Measurements from ENCODE around the gene GCGR. TPM values are rescaled to one million over a fixed set of nuclear protein-coding genes. Genes with fewer than 3 reads are reported as not detected.

GCGR gene
- total and polyA plus RNA-seq, 2 of the 13 experiments (the other 11 are each of a cell fraction or from before 2014, with no cell fraction given): 0.04 to 0.13 TPM

- TF ChIP-seq ZNF318 (CRISPR knock-in tag; IDR thresholded peaks at IDR 0.05): no peak
- no peak for TF ChIP-seq NFATC3 (CRISPR knock-in tag; IDR thresholded peaks at IDR 0.05)
- no peak for TF ChIP-seq KDM2A (CRISPR knock-in tag; IDR thresholded peaks at IDR 0.05; ENCODE audit: borderline replicate concordance, low read depth)
- peak; percentile 72 for TF ChIP-seq NR2C2 (CRISPR knock-in tag; IDR thresholded peaks at IDR 0.05; ENCODE audit: borderline replicate concordance)
- no peak for TF ChIP-seq MAFG (CRISPR knock-in tag; IDR thresholded peaks at IDR 0.05)
- no peak for TF ChIP-seq MTF1 (CRISPR knock-in tag; IDR thresholded peaks at IDR 0.05)
- TF ChIP-seq ZNF263 (CRISPR knock-in tag; IDR thresholded peaks at IDR 0.05): peak; percentile 90
- no peak for TF ChIP-seq MEIS1 (CRISPR knock-in tag; IDR thresholded peaks at IDR 0.05; ENCODE audit: borderline replicate concordance)
- no peak for TF ChIP-seq ZFP91 (CRISPR knock-in tag; IDR thresholded peaks at IDR 0.05; ENCODE audit: borderline replicate concordance)
- no peak for TF ChIP-seq ZNF883 (CRISPR knock-in tag; IDR thresholded peaks at IDR 0.05; ENCODE audit: not compliant biosample characterization)
- no peak for TF ChIP-seq FLYWCH1 (CRISPR knock-in tag; IDR thresholded peaks at IDR 0.05)
- TF ChIP-seq KLF15 (CRISPR knock-in tag; IDR thresholded peaks at IDR 0.05; ENCODE audit: borderline replicate concordance): no peak
- no peak for TF ChIP-seq SIX1 (CRISPR knock-in tag; IDR thresholded peaks at IDR 0.05; ENCODE audit: borderline replicate concordance)
- TF ChIP-seq KDM5A (IDR thresholded peaks at IDR 0.05; ENCODE audit: borderline replicate concordance, low read length): no peak
- no peak for TF ChIP-seq ZFP1 (CRISPR knock-in tag; IDR thresholded peaks at IDR 0.05)
- no peak for TF ChIP-seq KDM1A (CRISPR knock-in tag; IDR thresholded peaks at IDR 0.05)
Observed at GRCh38 chr17:81802048-81802758, 1.7 kb upstream of the GCGR start (continued).

Data from HepG2 (cell line).